ENCODE results near the gene SYNGR1.
A peak's percentile ranks its signal among the peaks of the same experiment; 100 is the strongest.

The SYNGR1 gene, protein sequence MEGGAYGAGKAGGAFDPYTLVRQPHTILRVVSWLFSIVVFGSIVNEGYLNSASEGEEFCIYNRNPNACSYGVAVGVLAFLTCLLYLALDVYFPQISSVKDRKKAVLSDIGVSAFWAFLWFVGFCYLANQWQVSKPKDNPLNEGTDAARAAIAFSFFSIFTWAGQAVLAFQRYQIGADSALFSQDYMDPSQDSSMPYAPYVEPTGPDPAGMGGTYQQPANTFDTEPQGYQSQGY

DNA sequence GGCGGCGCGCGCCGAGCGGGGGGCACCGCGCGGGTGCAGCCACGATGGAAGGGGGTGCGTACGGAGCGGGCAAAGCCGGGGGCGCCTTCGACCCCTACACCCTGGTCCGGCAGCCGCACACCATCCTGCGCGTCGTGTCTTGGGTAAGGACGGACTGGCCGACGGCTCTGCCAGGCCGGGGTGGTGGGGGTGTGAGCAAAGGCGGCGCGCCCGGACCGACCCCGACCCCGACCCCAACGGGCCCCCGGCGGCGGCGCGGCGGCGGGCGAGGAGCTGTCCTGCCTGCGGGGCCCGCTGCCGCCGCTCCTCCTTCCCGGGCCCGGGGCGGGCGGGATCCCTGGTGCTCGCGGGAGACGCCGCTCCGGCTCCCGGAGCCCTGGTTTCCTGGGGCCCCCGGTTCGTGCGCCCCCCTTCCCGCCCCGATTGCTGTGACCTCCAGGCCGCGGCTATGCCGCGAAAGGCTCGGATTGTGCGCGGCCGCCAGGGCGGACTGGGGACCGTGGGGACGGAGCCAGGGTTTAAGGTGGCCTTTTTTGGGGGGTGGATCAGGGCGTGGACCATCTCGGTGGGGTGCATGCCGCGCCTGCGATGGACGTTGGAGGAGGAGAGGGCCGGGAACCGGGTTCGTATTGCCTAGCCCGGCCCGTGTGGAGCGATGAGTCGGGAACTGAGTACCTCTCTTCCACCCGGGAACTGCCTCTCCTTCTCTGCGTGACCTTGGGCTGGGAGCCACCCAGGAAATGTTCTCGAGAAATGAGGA, at the start of gene SYNGR1:
Gene SYNGR1, plus strand, starts transcription at position 25 of the 760 bp plus-strand sequence. Its CDS starts 20 bp downstream, at position 45.
- Histone ChIP-seq H3K9me3 (ENCODE audit: control insufficient read depth, low read length) (no peaks in the 10 kb centered on the region), H3K36me3 (ENCODE audit: control insufficient read depth, insufficient read depth, low read length) (no peaks in the 10 kb centered on the region), H3K4me1 (no peaks in the 10 kb centered on the region), H3K4me2 (ENCODE audit: low read length) (peak within 1 kb of the TSS; percentile 82), H3K9ac (no peak within 1 kb of the TSS), H2AFZ (peak within 1 kb of the TSS; percentile 89), H3K27me3 (ENCODE audit: control insufficient read depth, insufficient read depth, low read length) (no peaks in the 10 kb centered on the region), H3K79me2 (no peaks in the 10 kb centered on the region), H3K4me3 (ENCODE audit: low read depth, low read length) (peak within 1 kb of the TSS; percentile 75), H3K27ac (no peak within 1 kb of the TSS)
- TF ChIP-seq, protein P1, sequence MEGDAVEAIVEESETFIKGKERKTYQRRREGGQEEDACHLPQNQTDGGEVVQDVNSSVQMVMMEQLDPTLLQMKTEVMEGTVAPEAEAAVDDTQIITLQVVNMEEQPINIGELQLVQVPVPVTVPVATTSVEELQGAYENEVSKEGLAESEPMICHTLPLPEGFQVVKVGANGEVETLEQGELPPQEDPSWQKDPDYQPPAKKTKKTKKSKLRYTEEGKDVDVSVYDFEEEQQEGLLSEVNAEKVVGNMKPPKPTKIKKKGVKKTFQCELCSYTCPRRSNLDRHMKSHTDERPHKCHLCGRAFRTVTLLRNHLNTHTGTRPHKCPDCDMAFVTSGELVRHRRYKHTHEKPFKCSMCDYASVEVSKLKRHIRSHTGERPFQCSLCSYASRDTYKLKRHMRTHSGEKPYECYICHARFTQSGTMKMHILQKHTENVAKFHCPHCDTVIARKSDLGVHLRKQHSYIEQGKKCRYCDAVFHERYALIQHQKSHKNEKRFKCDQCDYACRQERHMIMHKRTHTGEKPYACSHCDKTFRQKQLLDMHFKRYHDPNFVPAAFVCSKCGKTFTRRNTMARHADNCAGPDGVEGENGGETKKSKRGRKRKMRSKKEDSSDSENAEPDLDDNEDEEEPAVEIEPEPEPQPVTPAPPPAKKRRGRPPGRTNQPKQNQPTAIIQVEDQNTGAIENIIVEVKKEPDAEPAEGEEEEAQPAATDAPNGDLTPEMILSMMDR (IDR thresholded peaks at IDR 0.05), result no peak

DNA sequence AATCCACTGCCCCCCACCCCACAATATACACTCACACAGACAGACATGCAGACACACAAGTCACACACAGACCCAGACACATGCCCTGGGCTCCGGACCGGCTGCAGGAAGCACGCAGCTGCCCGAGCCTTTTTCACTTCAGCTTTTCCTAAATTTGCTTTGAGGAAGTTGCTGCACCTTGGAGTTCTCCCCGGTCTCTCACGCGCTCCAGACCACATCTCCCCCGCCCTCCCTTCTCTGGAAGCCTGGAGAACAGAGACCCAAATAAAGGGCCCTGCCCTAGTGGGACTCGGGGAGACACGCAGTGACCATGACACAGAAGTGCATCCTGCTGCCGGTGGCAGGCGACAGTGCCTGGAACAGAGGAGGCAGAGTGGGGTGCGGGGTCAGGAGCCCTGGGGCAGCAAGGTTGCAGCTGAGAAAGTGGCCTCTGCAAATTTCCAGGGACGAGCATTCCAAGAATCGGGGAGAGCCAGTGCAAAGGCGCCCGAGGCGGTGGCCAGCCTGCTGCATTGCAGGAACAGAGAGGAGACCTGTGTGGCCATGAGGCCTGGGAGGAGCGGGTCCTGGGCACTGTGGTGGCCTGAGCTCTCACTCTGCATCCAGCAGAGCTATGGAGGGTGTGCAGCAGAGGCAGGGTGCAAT, 49.5 kb upstream of the SYNGR1 start:
- Histone ChIP-seq H3K4me1 (peaks cover 10% of the 10 kb centered on the region), H3K9ac (no peak overlapping the region), H3K4me2 (ENCODE audit: low read length) (peak overlapping the region; percentile 50), H3K79me2 (no peaks in the 10 kb centered on the region), H3K36me3 (ENCODE audit: control insufficient read depth, insufficient read depth, low read length) (no peaks in the 10 kb centered on the region), H3K27me3 (ENCODE audit: control insufficient read depth, insufficient read depth, low read length) (no peaks in the 10 kb centered on the region), H3K4me3 (ENCODE audit: low read depth, low read length) (no peak overlapping the region), H3K27ac (peak overlapping the region; percentile 11), H3K9me3 (ENCODE audit: control insufficient read depth, low read length) (no peaks in the 10 kb centered on the region), H2AFZ (peak overlapping the region; percentile 56)
- TF ChIP-seq, protein P1 (IDR thresholded peaks at IDR 0.05), result no peak

DNA sequence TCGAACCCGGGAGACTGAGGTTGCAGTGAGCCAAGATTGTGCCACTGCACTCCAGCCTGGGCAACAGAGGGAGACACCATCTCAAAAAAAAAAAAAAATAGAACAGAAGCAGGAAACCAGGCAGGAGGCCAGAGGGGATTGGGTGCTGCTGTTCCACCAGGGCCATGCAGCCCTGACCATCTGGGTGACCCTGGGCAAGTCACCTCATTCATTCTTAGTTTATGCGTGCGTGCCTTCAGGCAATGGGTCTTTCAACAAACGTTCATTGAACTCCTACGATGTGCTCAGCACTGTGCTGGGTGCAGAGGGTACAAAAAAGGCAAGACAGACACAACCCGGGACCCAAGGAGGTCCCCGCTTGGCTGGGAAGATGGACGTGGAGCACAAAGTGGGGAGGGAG, 48.7 kb upstream of the SYNGR1 start:
- Histone ChIP-seq H3K4me3 (ENCODE audit: low read depth, low read length) (no peak overlapping the region), H3K4me1 (peaks cover 10% of the 10 kb centered on the region), H3K9me3 (ENCODE audit: control insufficient read depth, low read length) (no peaks in the 10 kb centered on the region), H3K27ac (no peak overlapping the region), H3K36me3 (ENCODE audit: control insufficient read depth, insufficient read depth, low read length) (no peaks in the 10 kb centered on the region), H3K27me3 (ENCODE audit: control insufficient read depth, insufficient read depth, low read length) (no peaks in the 10 kb centered on the region), H3K79me2 (no peaks in the 10 kb centered on the region), H2AFZ (no peak overlapping the region), H3K4me2 (ENCODE audit: low read length) (no peak overlapping the region), H3K9ac (no peak overlapping the region)
- TF ChIP-seq, protein P1 (IDR thresholded peaks at IDR 0.05), result no peak

DNA sequence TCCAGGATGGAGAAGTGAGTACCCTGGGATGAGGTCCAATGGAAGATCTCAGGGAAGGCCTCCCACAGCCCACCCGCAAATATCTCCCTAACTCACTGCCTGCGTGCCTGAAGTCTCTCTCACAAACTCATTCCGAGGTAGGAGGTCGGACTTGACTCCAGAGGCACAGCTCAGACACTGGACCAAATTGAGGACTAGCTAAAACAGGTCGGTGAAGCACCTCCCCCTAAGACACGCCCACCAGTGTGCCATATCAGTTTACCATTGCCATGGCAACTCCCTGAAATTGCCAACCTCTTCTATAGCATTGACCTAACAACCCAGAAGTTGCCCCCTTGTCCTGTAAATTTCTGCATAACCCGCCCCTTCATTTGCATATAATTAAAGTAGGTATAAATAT, 47.9 kb upstream of the SYNGR1 start:
- Histone ChIP-seq H3K4me1 (peaks cover 7% of the 10 kb centered on the region), H3K9me3 (ENCODE audit: control insufficient read depth, low read length) (no peaks in the 10 kb centered on the region), H3K79me2 (no peaks in the 10 kb centered on the region), H3K4me3 (ENCODE audit: low read depth, low read length) (no peak overlapping the region), H3K36me3 (ENCODE audit: control insufficient read depth, insufficient read depth, low read length) (no peaks in the 10 kb centered on the region), H2AFZ (no peak overlapping the region), H3K27ac (no peak overlapping the region), H3K9ac (no peak overlapping the region), H3K27me3 (ENCODE audit: control insufficient read depth, insufficient read depth, low read length) (no peaks in the 10 kb centered on the region), H3K4me2 (ENCODE audit: low read length) (no peak overlapping the region)
- TF ChIP-seq, protein P1 (IDR thresholded peaks at IDR 0.05), result no peak

Measured in parathyroid adenoma (tissue), 2 donors.